GM12865 (cell line): ENCODE data around the gene TMEM63B.

Source experiments
- DNase-seq: peaks from one replicate; pipeline ENCODE4 v3.0.0; 2010; ENCODE audit warnings: low read depth
- H3K4me3 ChIP-seq: 2 replicates; pipeline ENCODE4 v1.5.1; 2011; ENCODE audit warnings: mild to moderate bottlenecking, low read depth, low read length, control low read depth
- TF ChIP-seq, protein P1 (sequence below): IDR thresholded peaks from 2 replicates; pipeline ENCODE4 v1.5.1; 2011; ENCODE audit warnings: low read length, control low read depth, low read depth, inconsistent platforms; ENCODE audit not compliant: insufficient read depth; ENCODE audit errors: missing control alignments

The TMEM63B gene

DNA sequence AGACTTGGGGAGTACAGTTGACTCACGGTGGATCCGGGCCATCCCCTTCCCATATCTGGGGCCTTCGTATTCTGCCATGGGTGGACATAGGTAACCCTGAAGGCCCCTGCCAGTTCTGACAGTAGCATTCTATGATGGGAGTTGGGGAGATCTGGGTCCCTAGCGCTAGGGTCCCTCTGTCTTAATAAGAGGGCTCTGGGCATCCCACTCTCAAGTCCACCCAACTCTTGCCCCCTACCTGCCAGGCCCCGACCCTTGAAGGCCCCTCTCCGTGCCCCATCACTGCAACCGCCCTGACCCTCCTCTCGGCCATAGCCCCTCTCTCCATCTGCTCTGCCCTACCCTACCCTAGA is 24.7 kb downstream of the TMEM63B start:
- DNase-seq = no peak
- H3K4me3 ChIP-seq = no peak overlapping the region
- TF ChIP-seq, protein P1, sequence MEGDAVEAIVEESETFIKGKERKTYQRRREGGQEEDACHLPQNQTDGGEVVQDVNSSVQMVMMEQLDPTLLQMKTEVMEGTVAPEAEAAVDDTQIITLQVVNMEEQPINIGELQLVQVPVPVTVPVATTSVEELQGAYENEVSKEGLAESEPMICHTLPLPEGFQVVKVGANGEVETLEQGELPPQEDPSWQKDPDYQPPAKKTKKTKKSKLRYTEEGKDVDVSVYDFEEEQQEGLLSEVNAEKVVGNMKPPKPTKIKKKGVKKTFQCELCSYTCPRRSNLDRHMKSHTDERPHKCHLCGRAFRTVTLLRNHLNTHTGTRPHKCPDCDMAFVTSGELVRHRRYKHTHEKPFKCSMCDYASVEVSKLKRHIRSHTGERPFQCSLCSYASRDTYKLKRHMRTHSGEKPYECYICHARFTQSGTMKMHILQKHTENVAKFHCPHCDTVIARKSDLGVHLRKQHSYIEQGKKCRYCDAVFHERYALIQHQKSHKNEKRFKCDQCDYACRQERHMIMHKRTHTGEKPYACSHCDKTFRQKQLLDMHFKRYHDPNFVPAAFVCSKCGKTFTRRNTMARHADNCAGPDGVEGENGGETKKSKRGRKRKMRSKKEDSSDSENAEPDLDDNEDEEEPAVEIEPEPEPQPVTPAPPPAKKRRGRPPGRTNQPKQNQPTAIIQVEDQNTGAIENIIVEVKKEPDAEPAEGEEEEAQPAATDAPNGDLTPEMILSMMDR = no peak

DNA sequence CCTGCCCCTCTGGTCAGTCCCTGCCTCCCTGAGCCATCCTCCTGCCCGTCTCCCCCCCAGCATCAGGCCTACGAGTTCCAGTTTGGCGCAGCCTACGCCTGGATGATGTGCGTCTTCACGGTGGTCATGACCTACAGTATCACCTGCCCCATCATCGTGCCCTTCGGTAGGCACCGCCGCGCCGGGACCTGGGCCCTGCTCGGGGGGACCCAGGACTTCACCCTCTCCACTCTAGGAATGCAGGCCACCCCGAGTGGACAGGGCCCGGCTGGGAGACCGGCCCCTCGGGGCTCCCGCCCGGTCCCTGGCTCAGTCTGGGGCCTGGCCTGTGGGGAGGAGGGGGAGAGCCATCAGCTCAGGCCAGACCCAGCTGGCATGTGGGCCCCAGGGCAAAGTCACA is 25.2 kb downstream of the TMEM63B start:
- TF ChIP-seq, protein P1 = no peak
- H3K4me3 ChIP-seq = no peak overlapping the region
- no peak for DNase-seq

DNA sequence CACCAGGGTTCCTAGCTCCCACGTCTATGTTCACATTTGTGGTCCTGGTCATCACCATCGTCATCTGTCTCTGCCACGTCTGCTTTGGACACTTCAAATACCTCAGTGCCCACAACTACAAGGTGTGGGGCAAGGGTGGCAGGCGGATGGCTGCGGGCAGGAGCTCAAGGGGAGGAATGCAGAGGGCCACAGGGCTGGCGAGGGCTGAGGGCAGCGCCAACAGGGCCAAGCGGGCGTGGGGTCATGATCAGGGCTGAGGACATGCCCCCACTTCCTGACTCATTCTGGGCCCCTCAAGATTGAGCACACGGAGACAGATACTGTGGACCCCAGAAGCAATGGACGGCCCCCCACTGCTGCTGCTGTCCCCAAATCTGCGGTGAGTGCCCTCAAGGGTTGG is 26.7 kb downstream of the TMEM63B start:
- TF ChIP-seq, protein P1 = no peak
- H3K4me3 ChIP-seq = no peak overlapping the region
- DNase-seq = no peak

DNA sequence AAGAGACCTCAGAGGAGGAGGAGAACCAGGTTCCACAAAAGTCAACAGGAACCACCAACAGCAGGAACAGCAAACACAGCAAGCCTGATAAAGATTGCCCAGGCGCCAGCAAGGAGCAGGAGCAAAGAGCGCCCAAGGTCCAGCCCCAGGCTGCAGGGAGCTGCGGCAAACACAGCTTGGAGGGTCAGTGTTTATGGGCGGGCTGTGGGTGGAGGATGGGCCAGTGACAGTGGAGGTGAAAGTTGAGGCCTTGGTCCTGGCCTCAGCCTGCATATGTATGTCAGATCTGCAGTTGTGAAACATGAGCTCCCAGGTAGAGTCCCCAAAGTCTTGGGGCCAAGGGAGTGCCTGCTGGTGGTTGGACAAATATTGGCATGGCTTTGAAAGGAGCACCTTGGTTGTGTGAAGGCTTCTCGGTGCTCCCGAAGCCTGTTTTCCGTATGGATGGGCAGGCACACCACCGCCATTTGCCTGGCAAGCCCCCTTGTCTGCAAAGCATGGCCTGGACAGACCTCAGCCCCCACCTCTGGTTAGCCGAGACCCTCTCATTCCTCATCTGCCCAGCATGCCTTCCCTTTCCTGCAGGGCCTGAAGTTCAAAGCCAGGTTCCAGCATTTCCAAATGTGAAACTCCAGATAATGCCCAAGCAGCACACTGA is 29.3 kb downstream of the TMEM63B start:
- TF ChIP-seq, protein P1 = no peak
- DNase-seq = no peak
- H3K4me3 ChIP-seq = no peak overlapping the region

DNA sequence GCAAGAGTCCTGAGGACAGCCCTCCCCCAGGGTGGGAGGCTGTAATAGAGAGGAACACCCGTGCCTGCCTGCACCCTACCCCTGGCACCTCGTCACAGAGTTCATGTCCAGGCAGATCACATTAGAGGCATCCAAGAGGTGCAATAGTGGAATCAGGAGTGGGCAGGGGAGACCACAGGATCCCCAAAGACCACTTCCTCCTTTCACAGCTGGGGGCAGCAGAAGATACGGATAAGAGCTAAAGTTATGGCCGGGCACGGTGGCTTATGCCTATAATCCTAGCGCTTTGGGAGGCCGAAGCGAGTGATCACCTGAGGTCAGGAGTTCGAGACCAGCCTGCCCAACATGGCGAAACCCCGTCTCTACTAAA is 29.8 kb downstream of the TMEM63B start:
- no peak overlapping the region for H3K4me3 ChIP-seq
- DNase-seq = no peak
- TF ChIP-seq, protein P1 = no peak

DNA sequence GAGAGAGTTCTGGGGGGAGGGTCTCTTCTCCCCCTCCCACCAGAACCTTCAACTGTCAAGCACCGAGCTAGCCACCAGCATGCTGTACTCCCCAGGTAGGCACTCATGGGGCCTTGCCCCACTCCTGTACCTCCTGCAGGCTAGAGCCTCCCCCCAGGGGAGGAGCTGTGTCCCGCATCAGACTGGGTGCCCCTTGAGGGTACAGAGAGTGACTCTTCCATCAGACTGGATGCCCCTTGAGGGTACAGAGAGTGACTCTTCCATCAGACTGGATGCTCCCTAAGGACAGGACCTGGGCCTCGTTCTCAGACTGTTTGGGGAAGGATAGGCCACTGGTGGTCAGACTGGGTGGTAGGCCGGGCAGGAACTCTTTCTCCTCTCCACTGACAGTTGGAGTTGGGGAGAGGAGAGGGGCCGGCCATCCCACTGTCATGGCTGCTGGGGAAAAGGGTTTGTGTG is 31.4 kb downstream of the TMEM63B start, which contains the start of gene CAPN11:
Gene CAPN11, plus strand, starts transcription at position 51 of the 459 bp plus-strand sequence. Its CDS starts 29 bp downstream, at position 80.
- TF ChIP-seq, protein P1 = no peak
- H3K4me3 ChIP-seq = no peak within 1 kb of the TSS
- no peak for DNase-seq

DNA sequence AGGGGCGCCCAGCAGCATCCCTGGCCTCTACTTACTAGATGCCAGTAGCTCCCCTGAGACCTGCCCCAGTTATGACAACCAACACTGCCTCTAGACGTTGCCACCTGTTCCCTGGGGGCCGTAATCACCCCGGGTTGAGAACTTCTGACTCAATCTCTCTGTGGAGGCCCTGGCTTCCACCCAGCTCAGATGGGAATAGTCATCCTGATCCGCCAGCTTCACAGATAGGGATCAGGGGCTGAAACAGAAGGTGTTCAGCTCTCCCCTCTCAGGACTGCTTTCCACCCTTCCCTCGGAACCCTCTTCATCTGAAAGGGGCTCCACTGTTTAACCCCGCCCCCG is 34.6 kb downstream of the TMEM63B start:
- DNase-seq = no peak
- TF ChIP-seq, protein P1 = no peak
- H3K4me3 ChIP-seq = no peak overlapping the region
